ENCODE measurements around the gene INHBA. TPM values are rescaled to one million over a fixed set of nuclear protein-coding genes. Genes with fewer than 3 reads are reported as not detected.

Gene INHBA
- total RNA-seq, 2 donors from 2014 or later: not detected

DNA sequence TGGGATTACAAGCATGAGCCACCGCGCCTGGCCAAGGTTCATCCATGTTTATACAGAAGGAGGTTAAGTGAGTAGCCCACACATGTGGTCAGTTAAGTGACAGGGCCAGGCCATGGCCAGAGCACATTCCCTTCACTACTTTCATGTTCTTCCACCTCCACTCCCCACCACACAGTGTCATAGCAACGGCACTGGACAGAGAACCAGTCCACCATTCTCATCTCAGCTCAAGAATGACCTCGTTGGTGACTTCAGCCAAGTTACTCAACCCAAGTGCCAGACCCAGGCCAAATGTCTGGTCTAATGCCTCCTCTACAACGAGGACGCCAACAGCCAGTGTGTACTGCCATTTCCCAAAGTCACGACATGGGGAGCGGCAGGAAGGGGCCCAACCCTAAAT is 62.4 kb downstream of the INHBA start:
- TF ChIP-seq, protein P1, sequence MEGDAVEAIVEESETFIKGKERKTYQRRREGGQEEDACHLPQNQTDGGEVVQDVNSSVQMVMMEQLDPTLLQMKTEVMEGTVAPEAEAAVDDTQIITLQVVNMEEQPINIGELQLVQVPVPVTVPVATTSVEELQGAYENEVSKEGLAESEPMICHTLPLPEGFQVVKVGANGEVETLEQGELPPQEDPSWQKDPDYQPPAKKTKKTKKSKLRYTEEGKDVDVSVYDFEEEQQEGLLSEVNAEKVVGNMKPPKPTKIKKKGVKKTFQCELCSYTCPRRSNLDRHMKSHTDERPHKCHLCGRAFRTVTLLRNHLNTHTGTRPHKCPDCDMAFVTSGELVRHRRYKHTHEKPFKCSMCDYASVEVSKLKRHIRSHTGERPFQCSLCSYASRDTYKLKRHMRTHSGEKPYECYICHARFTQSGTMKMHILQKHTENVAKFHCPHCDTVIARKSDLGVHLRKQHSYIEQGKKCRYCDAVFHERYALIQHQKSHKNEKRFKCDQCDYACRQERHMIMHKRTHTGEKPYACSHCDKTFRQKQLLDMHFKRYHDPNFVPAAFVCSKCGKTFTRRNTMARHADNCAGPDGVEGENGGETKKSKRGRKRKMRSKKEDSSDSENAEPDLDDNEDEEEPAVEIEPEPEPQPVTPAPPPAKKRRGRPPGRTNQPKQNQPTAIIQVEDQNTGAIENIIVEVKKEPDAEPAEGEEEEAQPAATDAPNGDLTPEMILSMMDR (conservative IDR thresholded peaks at IDR 0.05): no peak

DNA sequence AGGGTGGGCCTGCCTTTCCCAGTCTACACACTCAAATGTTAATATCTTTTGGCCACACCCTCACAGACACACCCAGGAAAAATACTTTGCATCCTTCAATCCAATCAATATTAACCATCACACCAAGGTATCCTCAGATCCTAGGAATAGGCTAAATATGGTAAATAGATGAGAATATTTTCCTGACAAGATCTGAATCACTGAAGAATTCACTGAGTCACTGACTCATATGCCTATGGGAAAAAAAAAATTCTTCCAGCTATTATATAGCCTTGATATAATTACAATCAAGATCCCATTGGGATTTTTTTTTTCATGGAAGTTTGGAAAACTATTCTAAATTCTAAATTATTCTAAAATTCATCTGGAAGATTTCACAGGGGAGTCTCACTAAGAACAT is 65.8 kb downstream of the INHBA start:
- H3K4me3 ChIP-seq (ENCODE audit: low read length): no peak overlapping the region
- H3K4me3 Mint-ChIP-seq: no peak overlapping the region
- no peaks in the 10 kb centered on the region for H3K27me3 Mint-ChIP-seq (ENCODE audit: insufficient read depth)
- no peak overlapping the region for H3K27ac Mint-ChIP-seq
- TF ChIP-seq, protein P1 (conservative IDR thresholded peaks at IDR 0.05): no peak
- H3K9me3 Mint-ChIP-seq: no peaks in the 10 kb centered on the region
- DNase-seq: no peak
- H3K9ac ChIP-seq (ENCODE audit: extremely low read depth, low read length, poor library complexity, severe bottlenecking): no peak overlapping the region
- no peaks in the 10 kb centered on the region for H3K36me3 ChIP-seq (ENCODE audit: control insufficient read depth, insufficient read depth, low read length)
- no peaks in the 10 kb centered on the region for H3K4me1 ChIP-seq (ENCODE audit: control insufficient read depth, insufficient read depth, low read length)
- no peaks in the 10 kb centered on the region for H3K9me3 ChIP-seq (ENCODE audit: control insufficient read depth, low read length)
- H3K27ac ChIP-seq (ENCODE audit: low read depth, low read length): no peak overlapping the region
- no peaks in the 10 kb centered on the region for H3K27me3 ChIP-seq (ENCODE audit: control insufficient read depth, insufficient read depth, low read length, poor library complexity, severe bottlenecking)
- no peaks in the 10 kb centered on the region for H3K36me3 Mint-ChIP-seq (ENCODE audit: low read depth)
- no peaks in the 10 kb centered on the region for H3K4me1 Mint-ChIP-seq

More for the DNA sequence above, 62.4 kb downstream of the INHBA start:
- Histone ChIP-seq H3K9ac (ENCODE audit: extremely low read depth, low read length, poor library complexity, severe bottlenecking) (no peak overlapping the region), H3K36me3 (ENCODE audit: control insufficient read depth, insufficient read depth, low read length) (no peaks in the 10 kb centered on the region), H3K27me3 (ENCODE audit: control insufficient read depth, insufficient read depth, low read length, poor library complexity, severe bottlenecking) (no peaks in the 10 kb centered on the region), H3K9me3 (ENCODE audit: control insufficient read depth, low read length) (no peaks in the 10 kb centered on the region), H3K27ac (ENCODE audit: low read depth, low read length) (no peak overlapping the region), H3K4me3 (ENCODE audit: low read length) (no peak overlapping the region), H3K4me1 (ENCODE audit: control insufficient read depth, insufficient read depth, low read length) (no peaks in the 10 kb centered on the region)
- 92 to 95% methylated on average over 3 to 8 of the region's 8 CpGs for WGBS, 2 experiments (ENCODE audit: insufficient coverage in 1 of 2, insufficient read length in 1 of 2)
- Mint-ChIP-seq H3K27me3 (ENCODE audit: insufficient read depth) (no peaks in the 10 kb centered on the region), H3K36me3 (ENCODE audit: low read depth) (no peaks in the 10 kb centered on the region), H3K27ac (no peak overlapping the region), H3K9me3 (no peaks in the 10 kb centered on the region), H3K4me3 (no peak overlapping the region), H3K4me1 (no peaks in the 10 kb centered on the region)
- no peak for DNase-seq

Data from endodermal cell (in vitro differentiated cells).